Parathyroid adenoma (tissue), 2 donors: ENCODE data around the gene RASGEF1B.

Experiments used
- H2AFZ ChIP-seq: fragments of 300-600 bp; sonication (generic); one replicate; pipeline ENCODE4 v1.7.0; 2017; ENCODE audit warnings: antibody characterized with exemption, mild to moderate bottlenecking
- H3K27ac ChIP-seq: fragments of 300-600 bp; sonication (generic); one replicate; pipeline ENCODE4 v1.7.0; 2017
- H3K27me3 ChIP-seq: fragments of 300-600 bp; sonication (generic); one replicate; pipeline ENCODE4 v1.7.0; 2017; ENCODE audit warnings: low read length; ENCODE audit not compliant: control insufficient read depth, insufficient read depth
- H3K36me3 ChIP-seq: fragments of 300-600 bp; sonication (generic); one replicate; pipeline ENCODE4 v1.7.0; 2017; ENCODE audit warnings: low read length; ENCODE audit not compliant: control insufficient read depth, insufficient read depth
- H3K4me1 ChIP-seq: fragments of 300-600 bp; sonication (generic); one replicate; pipeline ENCODE4 v1.7.0; 2017; ENCODE audit warnings: control low read depth
- H3K4me2 ChIP-seq: fragments of 300-600 bp; sonication (generic); one replicate; pipeline ENCODE4 v1.7.0; 2017; ENCODE audit warnings: low read length
- H3K4me3 ChIP-seq: fragments of 300-600 bp; sonication (generic); one replicate; pipeline ENCODE4 v1.7.0; 2017; ENCODE audit warnings: low read depth, low read length
- H3K79me2 ChIP-seq: fragments of 300-600 bp; sonication (generic); one replicate; pipeline ENCODE4 v1.7.0; 2017; ENCODE audit warnings: control low read depth
- H3K9ac ChIP-seq: fragments of 300-600 bp; sonication (generic); one replicate; pipeline ENCODE4 v1.7.0; 2017; ENCODE audit warnings: mild to moderate bottlenecking
- H3K9me3 ChIP-seq: fragments of 300-600 bp; sonication (generic); one replicate; pipeline ENCODE4 v1.7.0; 2017; ENCODE audit warnings: low read length; ENCODE audit not compliant: control insufficient read depth
- CTCF ChIP-seq: fragments of 300-600 bp; sonication (generic); IDR thresholded peaks from one replicate; pipeline ENCODE4 v1.7.0; 2017; ENCODE audit warnings: antibody characterized with exemption, mild to moderate bottlenecking
- donor health status: primary hyperparathyroidism.

The RASGEF1B gene

GRCh38 chr4:81424816-81425755 is 46.6 kb downstream of the RASGEF1B start:
- Histone ChIP-seq H2AFZ (no peak overlapping the region), H3K79me2 (no peaks in the 10 kb centered on the region), H3K9me3 (no peaks in the 10 kb centered on the region), H3K4me3 (no peak overlapping the region), H3K4me1 (no peaks in the 10 kb centered on the region), H3K4me2 (no peak overlapping the region), H3K9ac (no peak overlapping the region), H3K27ac (no peak overlapping the region), H3K27me3 (no peaks in the 10 kb centered on the region), H3K36me3 (no peaks in the 10 kb centered on the region)
- no peak for TF ChIP-seq CTCF

- no peak overlapping the region for H2AFZ ChIP-seq
- no peaks in the 10 kb centered on the region for H3K79me2 ChIP-seq
- TF ChIP-seq CTCF = no peak
- no peaks in the 10 kb centered on the region for H3K27me3 ChIP-seq
- H3K9me3 ChIP-seq = no peaks in the 10 kb centered on the region
- no peaks in the 10 kb centered on the region for H3K4me1 ChIP-seq
- H3K9ac ChIP-seq = no peak overlapping the region
- H3K4me3 ChIP-seq = no peak overlapping the region
- H3K4me2 ChIP-seq = no peak overlapping the region
- H3K36me3 ChIP-seq = no peaks in the 10 kb centered on the region
- H3K27ac ChIP-seq = no peak overlapping the region
Measured at GRCh38 chr4:81424336-81424735, 47.4 kb downstream of the RASGEF1B start.

- TF ChIP-seq CTCF = no peak
- no peaks in the 10 kb centered on the region for H3K36me3 ChIP-seq
- no peaks in the 10 kb centered on the region for H3K4me1 ChIP-seq
- no peaks in the 10 kb centered on the region for H3K9me3 ChIP-seq
- no peak overlapping the region for H3K9ac ChIP-seq
- H3K4me3 ChIP-seq = no peak overlapping the region
- no peaks in the 10 kb centered on the region for H3K27me3 ChIP-seq
- no peak overlapping the region for H3K4me2 ChIP-seq
- H3K79me2 ChIP-seq = no peaks in the 10 kb centered on the region
- no peak overlapping the region for H2AFZ ChIP-seq
- no peak overlapping the region for H3K27ac ChIP-seq
Measured at GRCh38 chr4:81422595-81422994, 49.1 kb downstream of the RASGEF1B start.

- no peak for TF ChIP-seq CTCF
- no peaks in the 10 kb centered on the region for H3K27me3 ChIP-seq
- H3K9me3 ChIP-seq = no peaks in the 10 kb centered on the region
- H3K9ac ChIP-seq = no peak overlapping the region
- H3K4me1 ChIP-seq = no peaks in the 10 kb centered on the region
- H3K36me3 ChIP-seq = no peaks in the 10 kb centered on the region
- no peak overlapping the region for H2AFZ ChIP-seq
- no peaks in the 10 kb centered on the region for H3K79me2 ChIP-seq
- no peak overlapping the region for H3K27ac ChIP-seq
- H3K4me2 ChIP-seq = no peak overlapping the region
- H3K4me3 ChIP-seq = no peak overlapping the region
Measured at GRCh38 chr4:81421346-81422218, 50.1 kb downstream of the RASGEF1B start.
